HG03469 (cell line): ENCODE results near the gene FCER2.
"Not testable (repeated sequence)": the region's sequence is repeated elsewhere in the genome, so short reads cannot be mapped to it uniquely, and the experiment has no call there.

Experiments used
- ATAC-seq: cut with Tn5 transposase; IDR thresholded peaks from one replicate; pipeline ENCODE4 v1.9.1; 2021; ENCODE audit warnings: mild to moderate bottlenecking, moderate library complexity, moderate number of reproducible peaks; ENCODE audit not compliant: unreplicated experiment

The FCER2 gene

DNA sequence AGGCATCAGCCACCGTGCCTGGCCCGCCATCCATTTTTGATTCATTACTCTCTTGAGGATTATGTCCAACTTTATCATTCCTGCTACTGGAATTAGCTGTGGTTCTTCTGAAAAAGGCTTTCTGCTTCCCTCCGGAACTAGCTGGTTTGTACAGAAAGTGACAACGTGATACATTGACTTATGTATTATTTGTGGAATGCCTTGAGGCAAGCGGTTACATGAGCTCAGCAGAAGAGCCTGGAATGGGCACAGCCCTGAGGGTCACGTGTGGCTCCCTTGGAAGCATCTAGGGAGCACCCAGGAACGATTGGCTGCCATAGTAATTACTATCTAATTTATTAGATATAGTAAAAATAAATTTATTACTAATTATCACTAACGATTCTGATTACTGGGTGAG, 47.5 kb downstream of the FCER2 start:
- ATAC-seq: no peak

DNA sequence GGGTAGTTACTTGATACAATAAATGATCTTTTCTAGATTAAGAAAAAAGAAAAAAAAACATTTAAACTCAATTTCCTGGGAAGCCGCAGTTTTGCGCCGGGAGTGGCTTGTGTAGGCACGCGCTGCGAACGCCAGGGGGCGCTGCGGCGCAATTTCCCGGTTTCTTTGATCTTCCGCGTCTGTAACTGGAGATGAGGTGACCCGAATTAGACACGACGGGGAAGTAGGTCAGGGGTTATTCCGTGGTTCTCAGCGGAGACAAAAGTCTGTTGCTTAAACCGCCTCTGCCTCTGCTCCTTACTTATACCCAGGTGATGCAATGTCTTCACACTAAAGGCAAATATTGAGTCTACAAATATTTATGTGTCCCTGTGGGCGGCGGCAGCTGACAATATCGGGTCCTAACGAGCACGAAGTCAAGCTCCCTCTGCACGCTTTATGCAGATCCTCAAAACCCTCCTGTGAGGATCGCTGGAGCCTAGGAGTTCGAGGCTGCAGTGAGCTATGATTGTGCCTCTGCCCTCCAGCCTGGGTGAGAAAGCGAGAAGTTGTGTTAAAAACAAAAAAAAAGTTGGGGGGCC, 49.8 kb downstream of the FCER2 start:
- ATAC-seq: no peak

DNA sequence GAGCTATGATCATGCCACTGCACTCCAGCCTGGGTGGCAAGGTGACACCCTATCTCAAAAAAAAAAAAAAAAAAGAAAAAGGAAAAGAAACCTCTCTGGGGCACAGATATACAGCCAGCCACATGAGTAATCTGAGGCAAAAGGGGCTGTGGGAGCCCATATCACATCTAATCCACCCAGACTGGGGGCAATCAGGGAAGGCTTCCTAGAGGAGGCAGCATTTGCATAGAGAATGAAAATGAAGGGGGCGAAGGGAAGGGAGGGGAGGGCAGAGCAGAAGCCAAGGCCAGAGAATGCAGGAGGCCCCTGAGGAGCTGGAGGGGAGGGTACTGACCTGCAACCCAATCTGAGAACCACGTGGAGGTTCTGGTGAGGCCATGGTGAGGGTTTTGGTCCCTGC, 51.8 kb downstream of the FCER2 start:
- ATAC-seq: no peak

DNA sequence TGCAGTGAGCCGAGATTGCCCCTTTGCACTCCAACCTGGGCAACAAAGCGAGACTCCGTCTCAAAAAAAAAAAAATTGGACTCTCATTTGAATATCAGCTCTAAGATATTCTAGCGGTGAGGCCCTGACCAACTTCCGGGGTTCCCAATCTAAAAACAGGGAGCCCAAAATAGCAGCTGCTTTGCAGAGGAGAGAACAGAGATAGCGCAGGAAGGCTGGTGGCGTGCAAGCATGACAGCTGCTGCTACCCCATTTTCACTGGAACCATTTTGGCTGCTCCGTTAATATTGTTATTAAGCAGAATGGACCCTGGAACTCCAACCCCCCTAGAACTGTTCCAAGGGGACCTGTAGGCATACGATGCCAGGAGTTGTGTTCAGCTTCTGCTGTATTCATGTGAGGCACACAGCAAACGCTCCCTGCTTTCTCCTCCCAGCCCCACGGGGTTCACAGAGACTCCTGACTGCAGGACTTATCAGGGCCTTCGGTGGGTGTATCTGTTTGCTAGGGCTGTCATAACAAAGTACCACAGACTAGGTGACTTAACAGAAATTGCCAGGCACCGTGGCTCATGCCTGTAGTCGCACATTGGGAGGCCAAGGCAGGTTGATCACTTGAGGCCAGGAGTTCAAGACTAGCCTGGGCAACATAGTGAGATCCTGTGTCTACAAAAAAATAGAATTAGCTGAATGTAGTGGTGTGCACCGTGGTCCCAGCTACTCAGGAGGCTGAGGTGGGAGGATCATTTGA, 53.5 kb downstream of the FCER2 start:
- ATAC-seq: no peak

DNA sequence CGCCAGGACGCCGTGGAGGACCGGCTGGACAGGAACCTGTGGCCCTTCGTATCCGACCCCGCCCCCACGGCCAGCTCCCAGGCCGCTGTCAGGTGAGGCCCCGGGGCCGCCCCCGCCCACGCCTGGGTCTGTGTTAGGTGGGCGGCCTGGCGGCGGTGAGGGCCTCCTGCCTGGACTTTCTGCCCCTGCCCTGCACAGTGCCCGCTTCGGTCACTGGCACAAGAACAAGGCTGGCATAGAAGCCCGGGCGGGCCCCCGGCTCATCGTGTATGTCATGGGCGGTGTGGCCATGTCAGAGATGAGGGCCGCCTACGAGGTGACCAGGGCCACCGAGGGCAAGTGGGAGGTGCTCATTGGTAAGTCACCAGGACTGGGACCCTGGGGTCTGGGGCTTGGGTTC, 54.8 kb downstream of the FCER2 start:
- no peak for ATAC-seq

DNA sequence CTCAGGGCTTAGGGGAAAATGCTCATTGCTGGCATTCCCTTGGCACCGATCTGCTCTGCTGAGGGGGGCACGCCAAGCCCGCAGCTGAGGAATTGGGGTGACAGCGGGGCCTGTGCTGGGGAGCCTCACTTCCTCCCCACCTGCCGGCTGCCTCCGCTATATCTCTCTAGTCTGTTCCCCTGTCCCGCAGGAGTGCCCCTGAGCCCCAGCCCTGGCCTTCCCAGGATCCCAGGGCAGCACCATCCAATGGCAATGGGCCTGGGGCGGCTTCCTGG, 55.6 kb downstream of the FCER2 start:
- ATAC-seq: no peak

DNA sequence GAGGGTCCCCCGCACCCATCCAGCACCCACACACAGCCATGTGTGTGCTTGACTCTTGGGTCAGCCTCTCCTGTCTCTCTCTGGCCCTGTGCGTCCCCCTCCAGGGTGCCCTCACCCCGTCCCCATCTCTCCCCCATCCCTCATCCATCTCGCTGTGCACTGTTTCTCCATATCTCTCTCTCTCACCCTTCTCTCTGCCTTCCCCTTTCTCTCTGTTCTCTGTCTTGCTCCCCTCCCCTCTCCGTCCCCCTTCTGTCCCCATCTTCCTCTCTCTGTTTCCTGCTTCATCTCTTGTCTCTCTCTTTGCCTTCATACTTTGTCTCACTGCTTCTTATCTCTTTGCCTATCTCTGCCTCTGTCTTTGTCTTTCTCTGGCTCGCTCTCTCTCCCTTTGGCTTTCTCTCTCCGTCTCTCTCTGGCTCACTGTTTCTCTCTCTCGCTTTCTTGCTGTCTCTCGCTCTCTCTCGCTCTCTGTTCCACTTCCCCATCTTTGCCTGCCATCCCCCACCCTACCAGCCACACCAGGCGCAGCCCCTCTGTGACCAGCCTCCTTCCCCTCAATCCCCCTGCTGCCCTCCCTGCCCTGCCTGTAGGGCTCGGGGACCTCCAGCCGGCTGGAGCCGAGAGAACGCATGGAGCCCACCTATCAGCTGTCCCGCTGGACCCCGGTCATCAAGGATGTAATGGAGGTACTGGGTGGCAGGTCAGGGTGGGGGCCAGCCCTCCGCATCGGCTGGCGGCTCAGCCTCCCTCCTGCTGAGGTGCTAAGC, 56.1 kb downstream of the FCER2 start:
- no peak for ATAC-seq

DNA sequence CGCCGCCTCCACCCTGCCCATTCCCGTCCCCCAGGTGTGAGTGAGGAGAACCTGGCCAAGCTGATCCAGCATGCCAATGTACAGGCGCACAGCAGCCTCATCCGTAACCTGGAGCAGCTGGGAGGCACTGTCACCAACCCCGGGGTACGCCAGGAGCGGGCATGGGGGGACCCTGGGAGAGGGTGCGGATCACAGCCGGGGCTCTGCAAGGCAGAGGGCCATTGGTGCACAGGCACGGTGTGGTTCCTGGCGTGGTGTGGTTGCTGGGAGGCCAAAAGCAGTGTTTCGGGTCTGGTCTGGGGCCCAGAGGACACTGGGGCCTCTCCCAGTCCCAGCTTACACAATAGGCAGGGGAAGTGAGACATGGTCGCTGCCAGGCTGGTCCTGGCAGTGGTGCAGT, 56.8 kb downstream of the FCER2 start:
- ATAC-seq: no peak

DNA sequence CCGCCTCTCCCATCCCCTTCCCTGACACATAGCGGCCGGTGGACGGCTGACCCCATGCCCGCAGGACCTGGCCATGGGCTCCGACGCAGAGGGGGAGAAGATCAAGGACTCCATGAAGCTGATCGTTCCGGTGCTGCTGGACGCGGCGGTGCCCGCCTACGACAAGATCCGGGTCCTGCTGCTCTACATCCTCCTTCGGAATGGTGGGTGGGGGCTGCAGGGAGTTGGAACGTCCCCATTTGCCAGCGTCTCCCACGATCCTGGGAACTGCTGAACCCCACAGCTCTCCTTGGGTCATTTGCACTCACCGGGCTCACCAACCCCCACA, 57.4 kb downstream of the FCER2 start:
- ATAC-seq: no peak

DNA sequence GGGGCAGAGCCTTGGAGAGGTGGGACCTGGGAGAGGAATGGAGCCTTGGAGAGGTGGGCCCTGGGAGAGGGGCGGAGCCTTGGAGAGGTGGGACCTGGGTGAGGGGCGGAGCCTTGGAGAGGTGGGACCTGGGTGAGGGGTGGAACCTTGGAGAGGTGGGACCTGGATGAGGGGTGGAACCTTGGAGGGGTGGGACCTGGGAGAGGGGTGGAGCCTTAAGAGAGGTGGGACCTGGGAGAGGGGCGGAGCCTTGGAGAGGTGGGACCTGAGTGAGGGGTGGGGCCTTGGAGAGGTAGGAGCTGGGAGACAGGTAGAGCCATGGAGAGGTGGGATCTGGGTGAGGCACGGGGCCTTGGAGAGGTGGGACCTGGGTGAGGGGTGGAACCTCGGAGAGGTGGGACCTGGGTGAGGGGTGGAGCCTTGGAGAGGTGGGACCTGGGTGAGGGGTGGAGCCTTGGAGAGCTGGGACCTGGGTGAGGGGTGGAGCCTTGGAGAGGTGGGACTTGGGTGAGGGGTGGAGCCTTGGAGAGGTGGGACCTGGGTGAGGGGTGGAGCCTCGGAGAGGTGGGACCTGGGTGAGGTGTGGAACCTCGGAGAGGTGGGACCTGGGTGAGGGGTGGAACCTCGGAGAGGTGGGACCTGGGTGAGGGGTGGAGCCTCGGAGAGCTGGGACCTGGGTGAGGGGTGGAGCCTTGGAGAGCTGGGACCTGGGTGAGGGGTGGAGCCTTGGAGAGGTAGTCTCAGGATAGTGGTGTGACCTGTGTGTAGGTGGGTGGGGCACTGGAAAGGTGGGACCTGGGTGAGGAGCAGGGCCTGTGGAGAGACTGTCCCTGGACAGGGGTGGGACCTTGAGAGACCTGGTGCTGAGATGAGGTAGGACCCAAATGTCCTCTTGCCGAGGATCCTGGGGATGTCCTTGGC, 58.0 kb downstream of the FCER2 start:
- not testable (repeated sequence) for ATAC-seq

DNA sequence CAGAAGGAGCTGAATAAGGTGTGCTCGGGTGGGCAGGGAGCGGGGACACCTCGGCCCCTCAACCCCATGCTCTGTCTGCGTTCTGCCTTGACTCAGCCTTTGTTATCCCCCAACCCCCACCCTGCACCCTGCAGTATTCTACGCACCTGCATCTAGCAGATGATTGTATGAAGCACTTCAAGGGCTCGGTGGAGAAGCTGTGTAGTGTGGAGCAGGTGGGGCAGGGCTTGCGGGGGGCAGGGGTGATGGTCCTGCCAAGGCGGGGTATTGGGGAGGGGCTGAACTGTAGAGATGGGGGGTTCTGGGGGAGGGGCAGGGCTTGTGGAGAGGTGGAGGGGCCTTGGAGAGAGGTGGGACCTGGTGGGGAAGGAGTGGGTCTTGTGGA, 58.9 kb downstream of the FCER2 start:
- ATAC-seq: no peak

DNA sequence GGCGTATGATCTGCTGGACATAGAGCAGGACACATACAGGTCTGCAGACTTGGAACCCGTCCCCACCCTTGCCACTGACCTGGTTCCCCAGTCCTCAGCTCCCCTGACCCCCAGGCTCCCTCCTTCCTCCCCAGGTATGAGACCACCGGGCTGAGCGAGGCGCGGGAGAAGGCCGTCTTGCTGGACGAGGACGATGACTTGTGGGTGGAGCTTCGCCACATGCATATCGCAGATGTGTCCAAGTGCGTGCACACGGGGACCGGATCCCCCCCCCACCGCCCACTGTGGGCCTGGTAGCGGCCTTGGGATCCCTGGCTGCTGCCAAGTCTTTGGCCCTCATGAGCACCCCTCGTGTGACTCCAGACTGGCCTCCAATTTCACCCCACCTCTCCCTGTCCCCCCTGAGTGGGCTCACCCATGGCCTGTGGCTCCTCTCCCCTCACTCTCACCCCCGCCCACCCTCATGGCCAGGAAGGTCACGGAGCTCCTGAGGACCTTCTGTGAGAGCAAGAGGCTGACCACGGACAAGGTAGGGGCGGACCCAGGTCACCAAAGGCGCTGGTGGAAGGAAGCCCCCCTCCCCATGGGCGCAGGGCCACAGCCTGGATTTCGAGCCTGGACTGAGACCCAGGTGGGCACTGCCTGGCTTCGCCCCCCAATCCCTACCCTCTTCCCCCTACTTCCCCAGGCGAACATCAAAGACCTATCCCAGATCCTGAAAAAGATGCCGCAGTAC, 59.5 kb downstream of the FCER2 start:
- no peak for ATAC-seq

DNA sequence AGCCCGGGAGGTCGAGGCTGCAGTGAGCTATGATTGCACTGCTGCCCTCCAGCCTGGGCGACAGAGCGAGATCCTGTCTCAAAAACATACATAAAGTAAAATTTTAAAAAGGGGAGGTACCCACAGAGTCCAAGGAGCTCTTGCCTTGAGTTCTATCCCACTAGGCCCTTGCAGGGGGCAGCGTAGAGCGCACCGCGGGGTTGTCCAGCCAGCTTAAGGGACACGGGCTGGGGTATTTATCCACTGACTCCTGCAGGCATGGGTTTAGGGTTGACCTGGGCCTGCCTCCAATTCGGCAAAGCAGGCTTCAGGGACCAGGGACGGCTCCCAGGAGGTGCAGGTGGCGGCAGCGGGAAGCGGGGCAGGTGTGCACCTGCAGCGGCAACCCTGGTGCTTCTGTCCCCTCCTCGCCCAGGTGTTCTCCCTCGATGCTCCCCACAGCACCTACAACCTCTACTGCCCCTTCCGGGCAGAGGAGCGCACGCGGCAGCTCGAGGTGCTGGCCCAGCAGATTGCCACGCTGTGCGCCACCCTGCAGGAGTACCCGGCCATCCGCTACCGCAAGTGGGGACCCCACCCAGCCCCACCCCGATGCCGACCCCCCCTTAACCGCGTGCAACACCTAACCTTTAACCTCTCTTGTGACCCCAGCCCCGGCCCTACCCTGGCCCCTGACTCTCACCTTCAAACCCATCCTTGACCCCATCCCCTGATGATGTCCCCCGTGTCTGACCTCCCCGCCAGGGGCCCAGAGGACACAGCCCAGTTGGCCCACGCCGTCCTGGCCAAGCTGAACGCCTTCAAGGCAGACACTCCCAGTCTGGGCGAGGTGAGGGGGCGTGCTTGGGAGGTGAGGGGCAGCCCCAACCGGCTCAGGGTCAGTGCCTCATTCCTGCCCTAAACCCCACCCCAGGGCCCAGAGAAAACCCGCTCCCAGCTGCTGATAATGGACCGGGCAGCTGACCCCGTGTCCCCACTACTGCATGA, 60.3 kb downstream of the FCER2 start:
- ATAC-seq: no peak

DNA sequence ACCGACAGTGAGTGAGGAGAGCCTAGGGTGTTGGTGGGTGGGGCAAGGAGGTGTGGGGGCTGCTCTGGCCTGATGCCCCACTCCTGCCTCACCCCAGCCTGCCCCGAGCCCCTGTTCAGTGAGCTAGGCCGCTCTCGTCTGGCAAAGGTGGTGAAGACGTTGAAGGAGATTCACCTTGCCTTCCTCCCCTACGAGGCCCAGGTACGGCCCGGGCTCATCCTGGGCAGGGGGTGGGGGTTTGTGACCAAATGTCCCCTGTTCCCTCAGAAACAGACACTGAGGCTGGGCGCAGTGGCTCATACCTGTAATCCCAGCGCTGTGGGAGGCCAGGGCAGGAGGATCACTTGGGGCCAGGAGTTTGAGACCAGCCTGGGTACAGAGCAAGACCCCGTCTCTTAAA, 61.1 kb downstream of the FCER2 start:
- ATAC-seq: no peak

DNA sequence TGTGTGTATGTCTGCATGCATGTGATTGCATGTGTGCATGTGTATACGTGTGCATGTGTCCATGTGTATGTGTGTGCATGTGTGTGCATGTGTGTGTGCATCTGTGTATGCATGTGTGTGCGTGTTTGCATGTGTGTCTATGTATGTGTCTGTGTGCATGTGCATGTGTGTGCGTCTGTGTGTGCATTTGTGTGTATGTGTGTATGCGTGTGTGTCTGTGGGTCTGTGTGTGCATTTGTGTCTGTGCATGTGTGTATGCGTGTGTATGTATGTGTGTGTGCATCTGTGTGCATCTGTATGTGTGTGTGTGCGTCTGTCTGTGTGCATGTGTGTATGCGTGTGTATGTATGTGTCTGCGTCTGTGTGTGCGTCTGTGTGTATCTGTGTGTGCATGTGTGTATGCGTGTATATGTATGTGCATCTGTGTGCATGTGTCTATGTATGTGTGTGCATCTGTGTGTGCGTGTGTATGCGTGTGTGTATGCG, 62.0 kb downstream of the FCER2 start:
- no peak for ATAC-seq

DNA sequence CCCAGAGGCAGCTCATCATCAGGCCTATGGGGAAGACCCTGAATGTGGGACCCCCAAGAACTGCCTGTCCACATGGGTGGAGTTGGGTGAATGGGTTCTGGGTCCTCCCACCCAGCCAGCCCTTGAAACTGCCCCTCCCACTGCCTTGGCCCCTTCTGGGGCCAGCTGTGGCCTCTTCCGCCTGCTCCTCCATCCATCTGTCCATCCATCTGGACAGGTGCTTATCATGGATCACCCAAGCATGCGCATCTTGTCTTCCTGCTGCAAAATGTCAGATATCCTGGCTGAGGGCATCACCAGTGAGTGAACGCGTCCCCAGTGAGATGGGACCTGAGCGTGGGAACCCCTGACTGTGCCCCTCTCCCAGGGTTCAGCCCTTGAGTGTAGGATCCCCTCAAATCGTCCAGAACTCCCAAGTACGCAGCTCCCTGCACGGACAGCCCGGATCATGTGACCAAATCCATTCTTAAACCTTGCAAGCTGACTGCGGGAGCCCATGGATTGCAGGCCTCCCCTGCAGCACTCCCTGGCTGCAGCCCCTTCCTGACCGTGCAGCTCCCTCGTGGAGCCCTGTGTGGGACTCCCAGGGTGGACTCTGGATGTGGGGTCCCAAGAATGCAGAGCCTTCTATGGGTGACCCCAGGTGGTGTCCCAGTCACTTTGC, 63.0 kb downstream of the FCER2 start:
- ATAC-seq: no peak
